Mesenchymal stem cell (in vitro differentiated cells and primary cell): Measurements from ENCODE around the gene SLC25A48.

Experiments
- DNase-seq: peaks from one replicate; pipeline ENCODE4 v3.0.0-alpha.2; 2013
- H2AFZ ChIP-seq: one replicate; pipeline ENCODE4 v1.6.1; 2013; ENCODE audit warnings: low read depth, mild to moderate bottlenecking, control low read depth, inconsistent platforms, low read length, moderate library complexity
- H2AK5ac ChIP-seq: 2 replicates; pipeline ENCODE4 v1.6.1; 2013; ENCODE audit warnings: low read length, moderate library complexity, mild to moderate bottlenecking, inconsistent platforms; ENCODE audit not compliant: severe bottlenecking
- H2BK120ac ChIP-seq: one replicate; pipeline ENCODE4 v1.6.1; 2013; ENCODE audit warnings: low read depth, mild to moderate bottlenecking, inconsistent platforms, low read length, moderate library complexity
- H2BK12ac ChIP-seq, 2 experiments: one replicate each; pipeline ENCODE4 v1.6.1; 2013; ENCODE audit warnings: inconsistent platforms in 2 of 2, low read length in 2 of 2, mild to moderate bottlenecking in 2 of 2, moderate library complexity in 2 of 2, control low read depth in 1 of 2
- H2BK15ac ChIP-seq: one replicate; pipeline ENCODE4 v1.6.1; 2013; ENCODE audit warnings: mild to moderate bottlenecking, low read depth, inconsistent platforms; ENCODE audit not compliant: poor library complexity, severe bottlenecking
- H2BK5ac ChIP-seq: 2 replicates; pipeline ENCODE4 v1.6.1; 2013; ENCODE audit warnings: low read depth, mild to moderate bottlenecking, low read length, control low read depth, inconsistent platforms; ENCODE audit not compliant: poor library complexity, severe bottlenecking
- H3K14ac ChIP-seq, 2 experiments: one replicate each; pipeline ENCODE4 v1.6.1; 2013; ENCODE audit warnings: inconsistent platforms in 2 of 2, low read length in 2 of 2, control low read depth in 1 of 2, mild to moderate bottlenecking in 1 of 2, moderate library complexity in 1 of 2
- H3K18ac ChIP-seq, 2 experiments: one replicate each; pipeline ENCODE4 v1.6.1; 2013; ENCODE audit warnings: inconsistent platforms in 2 of 2, low read length in 2 of 2, control low read depth in 1 of 2, low read depth in 1 of 2, mild to moderate bottlenecking in 1 of 2
- H3K23ac ChIP-seq, 2 experiments: one replicate each; pipeline ENCODE4 v1.6.1; 2013; ENCODE audit warnings: inconsistent platforms in 2 of 2, low read length in 2 of 2, mild to moderate bottlenecking in 2 of 2, moderate library complexity in 2 of 2, control low read depth in 1 of 2
- H3K27ac ChIP-seq: 2 replicates; pipeline ENCODE4 v1.5.1; 2013; ENCODE audit warnings: mild to moderate bottlenecking, moderate library complexity, low read length, control low read depth, inconsistent platforms; ENCODE audit not compliant: poor library complexity, severe bottlenecking
- H3K27me3 ChIP-seq, 2 experiments: 2 replicates each; pipeline versions ENCODE4 v1.6.1 to v1.7.0; 2013; ENCODE audit warnings: low read length in 2 of 2, mild to moderate bottlenecking in 2 of 2, moderate library complexity in 2 of 2, control low read depth in 1 of 2, inconsistent platforms in 1 of 2; ENCODE audit not compliant: control insufficient read depth in 1 of 2, insufficient read depth in 1 of 2
- H3K36me3 ChIP-seq, 2 experiments: 2 replicates each; pipeline versions ENCODE4 v1.6.1 to v1.7.0; 2013; ENCODE audit warnings: low read length in 2 of 2, control low read depth in 1 of 2, inconsistent platforms in 1 of 2, low read depth in 1 of 2, mild to moderate bottlenecking in 1 of 2; ENCODE audit not compliant: insufficient read depth in 2 of 2, control insufficient read depth in 1 of 2
- H3K4ac ChIP-seq, 2 experiments: one replicate each; pipeline ENCODE4 v1.6.1; 2013; ENCODE audit warnings: inconsistent platforms in 2 of 2, low read length in 2 of 2, mild to moderate bottlenecking in 2 of 2, moderate library complexity in 2 of 2, control low read depth in 1 of 2, low read depth in 1 of 2
- H3K4me1 ChIP-seq: 2 replicates; pipeline ENCODE4 v1.6.1; 2013; ENCODE audit warnings: low read depth, low read length, control low read depth; ENCODE audit not compliant: control insufficient read depth, insufficient read depth
- H3K4me2 ChIP-seq: 2 replicates; pipeline ENCODE4 v1.6.1; 2013; ENCODE audit warnings: low read length, mild to moderate bottlenecking, inconsistent platforms; ENCODE audit not compliant: poor library complexity, severe bottlenecking
- H3K4me3 ChIP-seq, 2 experiments: 2 replicates each; pipeline versions ENCODE4 v1.5.1 to v1.7.0; 2013; ENCODE audit warnings: low read length in 2 of 2, mild to moderate bottlenecking in 2 of 2, control low read depth in 1 of 2, low read depth in 1 of 2; ENCODE audit not compliant: insufficient read depth in 1 of 2
- H3K79me1 ChIP-seq: replicated peaks from 2 replicates; pipeline ENCODE4 v1.6.1; 2013; ENCODE audit warnings: mild to moderate bottlenecking, control low read depth, low read length, inconsistent platforms; ENCODE audit not compliant: poor library complexity, severe bottlenecking
- H3K9ac ChIP-seq: 2 replicates; pipeline ENCODE4 v1.7.0; 2013; ENCODE audit warnings: mild to moderate bottlenecking, low read length, moderate library complexity
- H3K9me3 ChIP-seq: 2 replicates; pipeline ENCODE4 v1.7.0; 2013; ENCODE audit warnings: mild to moderate bottlenecking, low read length; ENCODE audit not compliant: control insufficient read depth
- H4K8ac ChIP-seq: one replicate; pipeline ENCODE4 v1.6.1; 2013; ENCODE audit warnings: inconsistent platforms, mild to moderate bottlenecking, low read length, moderate library complexity
- H4K91ac ChIP-seq: one replicate; pipeline ENCODE4 v1.6.1; 2013; ENCODE audit warnings: mild to moderate bottlenecking, low read length, inconsistent platforms
- WGBS: methylation state at CpG from one replicate; pipeline ENCODE4 v1.1.7; 2013; ENCODE audit warnings: mixed read lengths; 5-methylcytosine and 5-hydroxymethylcytosine counted together

SLC25A48 gene

GRCh38 chr5:135873831-135874230 lies 39.4 kb downstream of the SLC25A48 start:
- H4K8ac ChIP-seq = no peak overlapping the region
- no peak overlapping the region for H4K91ac ChIP-seq
- H3K27me3 ChIP-seq = peaks cover 22 to 37% of the 10 kb centered on the region in 2 experiments
- no peak overlapping the region for H2AFZ ChIP-seq
- H3K79me1 ChIP-seq = no peaks in the 10 kb centered on the region
- no peak overlapping the region for H2BK120ac ChIP-seq
- no peak overlapping the region for H3K4me3 ChIP-seq
- H2BK12ac ChIP-seq = no peak overlapping the region
- no peak overlapping the region for H2AK5ac ChIP-seq
- no peak overlapping the region for H3K27ac ChIP-seq
- DNase-seq = no peak
- H3K9ac ChIP-seq = no peak overlapping the region
- no peak overlapping the region for H3K23ac ChIP-seq
- H2BK15ac ChIP-seq = no peak overlapping the region
- no peak overlapping the region for H3K4me2 ChIP-seq
- H2BK5ac ChIP-seq = no peak overlapping the region
- WGBS = 76% methylated on average over 5 of the region's 5 CpGs
- no peak overlapping the region for H3K18ac ChIP-seq
- no peaks in the 10 kb centered on the region for H3K9me3 ChIP-seq
- H3K4ac ChIP-seq = no peak overlapping the region
- H3K14ac ChIP-seq = no peak overlapping the region
- H3K4me1 ChIP-seq = peaks cover 15% of the 10 kb centered on the region
- H3K36me3 ChIP-seq = no peaks in the 10 kb centered on the region

GRCh38 chr5:135874461-135874860 lies 40.0 kb downstream of the SLC25A48 start:
- H3K36me3 ChIP-seq = no peaks in the 10 kb centered on the region
- H2AFZ ChIP-seq = no peak overlapping the region
- no peak overlapping the region for H2BK5ac ChIP-seq
- H3K4me1 ChIP-seq = peaks cover 15% of the 10 kb centered on the region
- no peak overlapping the region for H4K91ac ChIP-seq
- no peak overlapping the region for H3K4me2 ChIP-seq
- H3K27ac ChIP-seq = no peak overlapping the region
- H3K79me1 ChIP-seq = no peaks in the 10 kb centered on the region
- H2BK12ac ChIP-seq = no peak overlapping the region
- no peak overlapping the region for H3K14ac ChIP-seq
- no peak for DNase-seq
- H4K8ac ChIP-seq = no peak overlapping the region
- H3K4me3 ChIP-seq = no peak overlapping the region
- WGBS = 56% methylated on average over 3 of the region's 3 CpGs
- H3K9me3 ChIP-seq = no peaks in the 10 kb centered on the region
- H2BK15ac ChIP-seq = no peak overlapping the region
- no peak overlapping the region for H2BK120ac ChIP-seq
- H3K4ac ChIP-seq = no peak overlapping the region
- H2AK5ac ChIP-seq = no peak overlapping the region
- no peak overlapping the region for H3K23ac ChIP-seq
- H3K9ac ChIP-seq = no peak overlapping the region
- peaks cover 21 to 35% of the 10 kb centered on the region in 2 experiments for H3K27me3 ChIP-seq
- H3K18ac ChIP-seq = no peak overlapping the region

GRCh38 chr5:135875567-135875966 lies 41.1 kb downstream of the SLC25A48 start:
- Histone ChIP-seq H2BK15ac (no peak overlapping the region), H3K9me3 (no peaks in the 10 kb centered on the region), H3K79me1 (no peaks in the 10 kb centered on the region), H3K14ac (no peak overlapping the region), H3K18ac (no peak overlapping the region), H4K8ac (no peak overlapping the region), H3K27ac (no peak overlapping the region), H2AK5ac (no peak overlapping the region), H2BK12ac (no peak overlapping the region), H2BK120ac (no peak overlapping the region), H3K4me2 (no peak overlapping the region), H4K91ac (no peak overlapping the region), H3K23ac (no peak overlapping the region), H3K36me3 (no peaks in the 10 kb centered on the region), H3K4me3 (no peak overlapping the region), H2AFZ (no peak overlapping the region), H2BK5ac (no peak overlapping the region), H3K9ac (no peak overlapping the region), H3K27me3 (peaks cover 14 to 24% of the 10 kb centered on the region in 2 experiments), H3K4ac (no peak overlapping the region), H3K4me1 (peaks cover 16% of the 10 kb centered on the region)
- 87% methylated on average over 2 of the region's 3 CpGs for WGBS
- no peak for DNase-seq

GRCh38 chr5:135876146-135876545 lies 41.7 kb downstream of the SLC25A48 start:
- Histone ChIP-seq H3K4me3 (no peak overlapping the region), H2BK12ac (no peak overlapping the region)
- 87% methylated on average over 3 of the region's 5 CpGs for WGBS

More at GRCh38 chr5:135876146-135876545, 41.7 kb downstream of the SLC25A48 start:
- H3K36me3 ChIP-seq = no peaks in the 10 kb centered on the region
- no peak overlapping the region for H3K14ac ChIP-seq
- no peak overlapping the region for H4K8ac ChIP-seq
- H2BK5ac ChIP-seq = no peak overlapping the region
- H3K27ac ChIP-seq = no peak overlapping the region
- no peak for DNase-seq
- no peak overlapping the region for H3K4ac ChIP-seq
- no peak overlapping the region for H3K4me2 ChIP-seq
- H2AFZ ChIP-seq = no peak overlapping the region
- H3K23ac ChIP-seq = no peak overlapping the region
- H3K9ac ChIP-seq = no peak overlapping the region
- no peaks in the 10 kb centered on the region for H3K79me1 ChIP-seq
- peaks cover 20% of the 10 kb centered on the region for H3K4me1 ChIP-seq
- peaks cover 20 to 24% of the 10 kb centered on the region in 2 experiments for H3K27me3 ChIP-seq
- H3K18ac ChIP-seq = no peak overlapping the region
- no peak overlapping the region for H2AK5ac ChIP-seq
- no peak overlapping the region for H2BK120ac ChIP-seq
- H2BK15ac ChIP-seq = no peak overlapping the region
- H4K91ac ChIP-seq = no peak overlapping the region
- no peaks in the 10 kb centered on the region for H3K9me3 ChIP-seq
